ENCODE data around the gene CFAP74.

GRCh38 chr1:1914101-1914970 lies 89.2 kb downstream of the CFAP74 start:
- TF ChIP-seq POLR2A (IDR thresholded peaks at IDR 0.05) (no peak), CTCF (IDR thresholded peaks at IDR 0.05 in 4 of 5, conservative IDR thresholded peaks at IDR 0.05 in 1 of 5) (no peak)
